ENCODE data around the gene BHLHE41. TPM values are rescaled to one million over a fixed set of nuclear protein-coding genes. Genes with fewer than 3 reads are reported as not detected.

The BHLHE41 gene
- total and polyA plus RNA-seq, 12 donors, result 0.33 to 62.9 (median 18.8) TPM

DNA sequence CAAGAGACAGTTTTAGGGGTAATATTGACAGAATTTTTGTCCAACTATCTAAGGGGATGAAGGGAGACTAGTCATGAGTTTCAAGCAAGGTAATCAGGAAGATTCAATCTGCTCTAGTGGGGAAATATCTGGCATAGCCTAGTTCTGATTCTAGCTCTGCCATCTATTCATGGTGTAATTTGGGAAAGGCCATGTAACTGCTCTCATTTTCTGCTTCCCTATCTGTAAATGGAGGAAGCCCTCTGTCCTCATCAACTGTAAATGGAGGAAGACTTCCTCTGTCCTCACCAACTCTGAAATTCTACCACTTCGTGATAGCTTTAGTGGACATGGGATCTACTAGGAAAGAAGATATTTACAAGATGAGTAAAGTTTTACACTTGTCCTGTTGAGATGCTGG, 37.9 kb downstream of the BHLHE41 start:
- intact Hi-C loops (cut with DNase I), result no loop called here
- Histone ChIP-seq H3K4me1 (replicated peaks in 1 of 2) (no peaks in the 10 kb centered on the region), H3K27me3 (no peaks in the 10 kb centered on the region), H3K36me3 (replicated peaks in 1 of 2) (no peaks in the 10 kb centered on the region), H3K4me3 (no peak overlapping the region), H3K27ac (no peak overlapping the region), H3K9me3 (replicated peaks in 1 of 3) (no peaks in the 10 kb centered on the region)
- 76 to 95% (median 90%) methylated on average over 1 of the region's 1 CpG for WGBS, 4 donors
- DNase-seq, result no peak
- no peak for TF ChIP-seq POLR2A (IDR thresholded peaks at IDR 0.05)
- TF ChIP-seq, protein P1, sequence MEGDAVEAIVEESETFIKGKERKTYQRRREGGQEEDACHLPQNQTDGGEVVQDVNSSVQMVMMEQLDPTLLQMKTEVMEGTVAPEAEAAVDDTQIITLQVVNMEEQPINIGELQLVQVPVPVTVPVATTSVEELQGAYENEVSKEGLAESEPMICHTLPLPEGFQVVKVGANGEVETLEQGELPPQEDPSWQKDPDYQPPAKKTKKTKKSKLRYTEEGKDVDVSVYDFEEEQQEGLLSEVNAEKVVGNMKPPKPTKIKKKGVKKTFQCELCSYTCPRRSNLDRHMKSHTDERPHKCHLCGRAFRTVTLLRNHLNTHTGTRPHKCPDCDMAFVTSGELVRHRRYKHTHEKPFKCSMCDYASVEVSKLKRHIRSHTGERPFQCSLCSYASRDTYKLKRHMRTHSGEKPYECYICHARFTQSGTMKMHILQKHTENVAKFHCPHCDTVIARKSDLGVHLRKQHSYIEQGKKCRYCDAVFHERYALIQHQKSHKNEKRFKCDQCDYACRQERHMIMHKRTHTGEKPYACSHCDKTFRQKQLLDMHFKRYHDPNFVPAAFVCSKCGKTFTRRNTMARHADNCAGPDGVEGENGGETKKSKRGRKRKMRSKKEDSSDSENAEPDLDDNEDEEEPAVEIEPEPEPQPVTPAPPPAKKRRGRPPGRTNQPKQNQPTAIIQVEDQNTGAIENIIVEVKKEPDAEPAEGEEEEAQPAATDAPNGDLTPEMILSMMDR (IDR thresholded peaks at IDR 0.05), result no peak

DNA sequence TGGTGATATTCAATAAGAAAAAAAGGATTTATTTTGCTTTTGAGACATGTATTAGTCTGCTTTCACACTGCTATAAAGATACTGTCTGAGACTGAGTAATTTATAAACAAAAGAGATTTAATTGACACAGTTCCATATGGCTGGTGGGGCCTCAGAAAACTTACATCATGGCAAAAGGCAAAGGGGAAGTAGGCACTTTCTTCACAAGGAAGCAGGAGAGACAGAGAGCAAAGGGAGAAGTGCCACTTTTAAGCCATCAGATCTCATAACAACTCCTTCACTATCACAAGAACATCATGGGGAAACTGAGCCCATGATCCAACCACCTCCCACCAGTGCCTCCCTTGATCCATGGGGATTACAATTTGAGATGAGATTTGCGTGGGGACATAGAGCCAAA, 43.9 kb downstream of the BHLHE41 start:
- DNase-seq, result no peak
- Histone ChIP-seq H3K4me3 (no peak overlapping the region), H3K27me3 (no peaks in the 10 kb centered on the region), H3K4me1 (replicated peaks in 1 of 2) (no peaks in the 10 kb centered on the region), H3K36me3 (replicated peaks in 1 of 2) (no peaks in the 10 kb centered on the region), H3K9me3 (replicated peaks in 1 of 3) (no peaks in the 10 kb centered on the region), H3K27ac (no peak overlapping the region)
- TF ChIP-seq, protein P1 (IDR thresholded peaks at IDR 0.05), result no peak
- TF ChIP-seq POLR2A (IDR thresholded peaks at IDR 0.05), result no peak
- 98 to 100% (median 100%) methylated on average over 1 of the region's 1 CpG for WGBS, 4 donors
- intact Hi-C loops (cut with DNase I), result no loop called here

DNA sequence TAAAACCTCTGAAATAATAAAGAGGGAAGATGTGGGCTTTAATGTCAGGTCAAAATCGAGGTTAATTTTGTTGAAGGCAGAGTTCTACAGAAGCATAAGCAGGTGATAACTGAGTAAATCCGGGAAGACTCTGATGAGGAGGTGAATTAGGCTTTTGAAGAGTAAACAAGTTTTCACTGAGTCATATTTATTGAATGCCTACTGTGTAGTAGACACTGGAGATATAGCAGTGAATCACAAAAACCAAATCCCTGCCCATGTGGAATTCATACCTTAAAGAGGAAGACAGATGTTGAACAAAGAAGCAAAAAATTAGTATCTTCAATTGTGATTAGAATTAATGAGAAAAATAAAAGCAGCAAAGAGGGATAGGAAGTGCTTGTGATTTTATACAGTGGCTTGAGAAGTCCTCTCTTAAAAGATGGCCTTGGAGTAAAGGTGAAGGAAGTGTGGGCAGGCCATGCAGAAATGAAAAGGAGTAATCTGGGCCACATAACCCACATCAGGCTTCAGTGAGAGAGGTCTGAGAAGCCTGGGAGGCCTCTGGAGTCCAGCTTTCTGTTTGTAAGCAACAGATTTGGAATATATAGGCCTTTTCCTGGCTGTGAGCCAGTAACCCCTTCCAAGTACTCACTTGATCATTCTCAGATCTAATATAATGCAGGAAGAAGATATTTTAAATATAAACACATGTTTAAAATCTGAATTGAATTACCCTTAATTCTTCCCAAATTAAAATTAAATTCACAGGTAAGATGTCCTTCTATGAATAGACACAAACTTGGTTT, 46.7 kb downstream of the BHLHE41 start:
- WGBS, 4 donors, result 91 to 95% (median 95%) methylated on average over 2 of the region's 2 CpGs
- H3K36me3 ChIP-seq (replicated peaks in 1 of 2), result no peaks in the 10 kb centered on the region
- no peak for TF ChIP-seq POLR2A (IDR thresholded peaks at IDR 0.05)
- TF ChIP-seq, protein P1 (IDR thresholded peaks at IDR 0.05), result no peak
- intact Hi-C loops (cut with DNase I), result no loop called here
- H3K4me1 ChIP-seq (replicated peaks in 1 of 2), result no peaks in the 10 kb centered on the region
- H3K27me3 ChIP-seq, result no peaks in the 10 kb centered on the region
- no peaks in the 10 kb centered on the region for H3K9me3 ChIP-seq (replicated peaks in 1 of 3)
- H3K4me3 ChIP-seq, result no peak overlapping the region
- no peak for DNase-seq
- H3K27ac ChIP-seq, result no peak overlapping the region

Other genes starting within 250 kb of the BHLHE41 start
- 10 to 100 TPM; 23.8 to 85.7 (median 52.8) TPM for gene RASSF8, start 166.4 kb downstream of the BHLHE41 start, total RNA-seq
- 10 to 100 TPM in 2 of 3 donors, 1 to 10 TPM in 1; 6.5 to 28.7 (median 10.5) TPM for gene RASSF8, start 166.4 kb downstream of the BHLHE41 start, polyA plus RNA-seq
- 10 to 100 TPM in 7 of 9 donors, 1 to 10 TPM in 2; 5.3 to 47.8 (median 25.6) TPM for gene SSPN, start 70.5 kb upstream of the BHLHE41 start, total RNA-seq
- 1 to 10 TPM; 3.3 to 7.8 (median 3.7) TPM for gene SSPN, start 70.5 kb upstream of the BHLHE41 start, polyA plus RNA-seq

Data from adrenal gland (tissue), 12 donors.